Adrenal gland (tissue), 5 donors: ENCODE results near the gene SPECC1L.

Experiments used
- CTCF ChIP-seq, 6 experiments: fragments of 450-650 bp in 4 of 6; fragments of 200-600 bp in 2 of 6; sonication (generic) in 1 of 6; IDR thresholded peaks; 1 replicate in 5 of 6; 2 replicates in 1 of 6; pipeline versions ENCODE4 v1.5.1 to v1.8.0; 2016 to 2021; ENCODE audit warnings: antibody characterized with exemption in 6 of 6, mild to moderate bottlenecking in 2 of 6, moderate library complexity in 1 of 6
- POLR2A ChIP-seq, 2 donors: fragments of 450-650 bp; IDR thresholded peaks; one replicate each; pipeline ENCODE4 v1.6.1; 2017; ENCODE audit warnings: antibody characterized with exemption in 2 of 2, mild to moderate bottlenecking in 2 of 2, moderate library complexity in 1 of 2
- donor health status: DM: no; HTN: no; CAD: no.

GRCh38 chr22:24465566-24465965 lies 194.9 kb downstream of the SPECC1L start:
- no peak for TF ChIP-seq CTCF (IDR thresholded peaks at IDR 0.05)
- no peak for TF ChIP-seq POLR2A (IDR thresholded peaks at IDR 0.05)
